HepG2 (cell line): ENCODE measurements around the gene ANKUB1. TPM values are rescaled to one million over a fixed set of nuclear protein-coding genes. Genes with fewer than 3 reads are reported as not detected.
A peak's percentile ranks its signal among the peaks of the same experiment; 100 is the strongest.

Experiments
- ATAD3A ChIP-seq: sonication (generic); formaldehyde crosslinking; IDR thresholded peaks from 2 replicates; pipeline ENCODE4 v1.4.0; 2020; ENCODE audit warnings: missing genetic modification reagents
- CEBPB ChIP-seq: IDR thresholded peaks from 2 replicates; pipeline ENCODE4 v1.6.1; 2011; ENCODE audit warnings: low read depth, low read length, improper control_type of control experiment, borderline replicate concordance
- ELF1 ChIP-seq: sonication (generic); formaldehyde crosslinking; IDR thresholded peaks from 2 replicates; pipeline ENCODE4 v1.4.0; 2020; ENCODE audit warnings: missing genetic modification reagents
- GATA4 ChIP-seq: sonication (generic); IDR thresholded peaks from 2 replicates; pipeline ENCODE4 v1.6.1; 2016; ENCODE audit warnings: antibody characterized with exemption, low read depth, borderline replicate concordance
- HNF4G ChIP-seq, 2 experiments: sonication (generic) in 1 of 2; formaldehyde crosslinking in 1 of 2; IDR thresholded peaks; 2 replicates each; pipeline versions ENCODE4 v1.4.0 to v1.6.1; 2011 to 2020; ENCODE audit warnings: borderline replicate concordance in 2 of 2, low read depth in 2 of 2, mild to moderate bottlenecking in 2 of 2, low read length in 1 of 2, missing genetic modification reagents in 1 of 2, moderate library complexity in 1 of 2
- HOXA5 ChIP-seq: sonication (generic); formaldehyde crosslinking; IDR thresholded peaks from 2 replicates; pipeline ENCODE4 v1.4.0; 2020; ENCODE audit warnings: missing genetic modification reagents
- KDM1A ChIP-seq: IDR thresholded peaks from 2 replicates; pipeline ENCODE4 v1.6.1; 2016; ENCODE audit warnings: missing compliant biosample characterization
- KDM5B ChIP-seq: sonication (generic); formaldehyde crosslinking; IDR thresholded peaks from 2 replicates; pipeline ENCODE4 v1.4.0; 2020; ENCODE audit warnings: missing genetic modification reagents, mild to moderate bottlenecking, borderline replicate concordance
- KLF6 ChIP-seq: IDR thresholded peaks from 2 replicates; pipeline ENCODE4 v1.8.0; 2016; ENCODE audit warnings: missing biosample characterization, missing genetic modification reagents
- MBD4 ChIP-seq: IDR thresholded peaks from 2 replicates; pipeline ENCODE4 v1.6.1; 2012; ENCODE audit warnings: low read length, inconsistent platforms, borderline replicate concordance
- MED13 ChIP-seq: sonication (generic); formaldehyde crosslinking; IDR thresholded peaks from 2 replicates; pipeline ENCODE4 v1.5.0; 2020; ENCODE audit warnings: missing genetic modification reagents
- NCOA1 ChIP-seq: sonication (generic); formaldehyde crosslinking; IDR thresholded peaks from 2 replicates; pipeline ENCODE4 v1.9.0; 2021; ENCODE audit warnings: missing genetic modification reagents
- PTBP1 ChIP-seq: fragments of 200-400 bp; formaldehyde crosslinking; IDR thresholded peaks from 2 replicates; pipeline ENCODE4 v1.6.1; 2018; ENCODE audit warnings: low read length, low read depth; ENCODE audit not compliant: poor library complexity, severe bottlenecking
- RELA ChIP-seq: sonication (generic); formaldehyde crosslinking; IDR thresholded peaks from 2 replicates; pipeline ENCODE4 v1.4.0; 2020; ENCODE audit warnings: missing genetic modification reagents
- SOX5 ChIP-seq: IDR thresholded peaks from 2 replicates; pipeline ENCODE4 v1.6.1; 2016; ENCODE audit warnings: borderline replicate concordance
- ZBTB3 ChIP-seq: sonication (generic); formaldehyde crosslinking; IDR thresholded peaks from 2 replicates; pipeline ENCODE4 v1.4.0; 2020; ENCODE audit warnings: low read depth, mild to moderate bottlenecking, moderate library complexity, missing genetic modification reagents, borderline replicate concordance
- ZNF343 ChIP-seq: sonication (generic); formaldehyde crosslinking; IDR thresholded peaks from 2 replicates; pipeline ENCODE4 v1.4.0; 2020; ENCODE audit warnings: mild to moderate bottlenecking, missing genetic modification reagents
- ZNF530 ChIP-seq: sonication (generic); formaldehyde crosslinking; IDR thresholded peaks from 2 replicates; pipeline ENCODE4 v1.5.0; 2020; ENCODE audit warnings: low read depth, mild to moderate bottlenecking, missing genetic modification reagents
- ZNF572 ChIP-seq: sonication (generic); formaldehyde crosslinking; IDR thresholded peaks from 2 replicates; pipeline ENCODE4 v1.5.1; 2020; ENCODE audit warnings: mild to moderate bottlenecking, missing genetic modification reagents
- ZNF629 ChIP-seq: sonication (generic); formaldehyde crosslinking; conservative IDR thresholded peaks from 2 replicates; pipeline ENCODE4 v1.5.0; 2020; ENCODE audit warnings: missing genetic modification reagents
- ZSCAN12 ChIP-seq: sonication (generic); formaldehyde crosslinking; IDR thresholded peaks from 2 replicates; pipeline ENCODE4 v1.9.0; 2021; ENCODE audit warnings: mild to moderate bottlenecking, missing genetic modification reagents
- polyA plus RNA-seq, 8 experiments: library from polyadenylated mRNA; depleted of rRNA in 3 of 8; stranded (reverse) in 7 of 8; unstranded in 1 of 8; fragments of >200 nt; fragmentation: Illumina TruSeq in 4 of 8; extraction: Trizol in 4 of 8; gene quantifications; 2 replicates each; pipeline versions ENCODE4 v1.2.1 to v1.2.3, GENCODE V29; 2011 to 2016; ENCODE audit warnings: low read depth in 4 of 8, missing spikeins in 1 of 8, mixed read lengths in 1 of 8; ENCODE audit not compliant: insufficient read depth in 1 of 8
- total RNA-seq, 5 experiments: library from RNA; depleted of rRNA; stranded (reverse); fragments of >200 nt; fragmentation: Illumina TruSeq; extraction: Trizol; gene quantifications; 2 replicates each; pipeline ENCODE4 v1.2.3, GENCODE V29; 2016; ENCODE audit warnings: low read depth in 1 of 5
- TF ChIP-seq, protein P1 (sequence below): sonication (generic); formaldehyde crosslinking; conservative IDR thresholded peaks from 2 replicates; pipeline ENCODE4 v1.5.0; 2020; ENCODE audit warnings: missing genetic modification reagents
- TF ChIP-seq, protein P2 (sequence below): sonication (generic); formaldehyde crosslinking; IDR thresholded peaks from 2 replicates; pipeline ENCODE4 v1.8.1; 2023; ENCODE audit warnings: mild to moderate bottlenecking, missing genetic modification reagents
- TF ChIP-seq, protein P3 (sequence below): sonication (generic); formaldehyde crosslinking; IDR thresholded peaks from 2 replicates; pipeline ENCODE4 v1.4.0; 2020; ENCODE audit warnings: missing genetic modification reagents
- TF ChIP-seq, protein P4 (sequence below): sonication (generic); formaldehyde crosslinking; IDR thresholded peaks from 2 replicates; pipeline ENCODE4 v1.8.0; 2022; ENCODE audit warnings: missing genetic modification reagents, mild to moderate bottlenecking, inconsistent platforms, borderline replicate concordance

The ANKUB1 gene
- total and polyA plus RNA-seq, 2 of the 13 experiments (the other 11 are each of a cell fraction or from before 2014, with no cell fraction given) = not detected

DNA sequence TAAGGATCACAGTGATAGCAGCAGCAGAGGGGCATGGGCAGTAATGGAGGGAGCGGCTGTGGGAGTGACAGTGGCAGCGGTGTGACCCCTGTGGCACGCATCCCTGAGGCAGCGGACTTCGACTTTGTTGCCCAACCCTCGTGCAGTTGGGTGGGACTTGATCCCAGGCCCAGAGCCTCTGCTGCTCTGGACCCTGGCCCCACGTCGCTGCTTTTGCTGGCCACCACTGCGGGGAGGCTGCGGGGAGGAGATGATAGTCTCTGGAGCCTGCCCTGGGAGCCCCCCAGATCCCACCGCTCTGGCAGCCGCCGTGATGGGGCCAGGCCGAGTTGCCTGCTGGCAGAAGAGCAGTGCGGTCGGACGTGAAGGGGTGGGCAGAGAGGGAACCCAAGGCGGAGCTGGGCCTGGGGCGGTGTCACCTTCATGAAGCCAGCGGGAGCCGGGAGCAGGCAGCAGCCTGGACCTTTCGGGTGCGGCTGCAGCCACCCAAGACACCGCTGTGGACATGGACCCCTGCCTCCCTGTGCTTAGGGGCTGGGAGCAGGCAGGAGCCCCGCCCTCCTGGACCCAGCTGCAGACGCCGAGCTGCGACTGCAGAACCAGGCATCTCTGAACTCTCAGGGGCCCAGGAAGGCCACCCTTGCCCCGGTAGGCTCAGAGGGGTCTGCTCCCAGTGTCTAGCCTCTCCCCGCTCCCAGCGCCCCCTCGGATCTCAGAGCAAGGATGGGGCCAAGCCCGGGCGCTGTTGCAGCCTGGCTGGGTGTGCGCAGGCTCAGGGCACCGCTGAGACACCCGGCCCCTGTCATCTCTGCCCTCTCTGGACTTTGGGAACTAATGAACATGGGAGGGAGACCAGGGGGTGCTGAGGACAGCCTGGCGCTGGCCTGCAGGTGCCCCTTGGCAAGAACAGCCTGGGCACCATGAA is 78.4 kb downstream of the ANKUB1 start (continued):
- TF ChIP-seq ATAD3A (CRISPR knock-in tag) = no peak
- TF ChIP-seq HOXA5 (CRISPR knock-in tag) = no peak
- no peak for TF ChIP-seq RELA (CRISPR knock-in tag)
- no peak for TF ChIP-seq MED13 (CRISPR knock-in tag)
- no peak for TF ChIP-seq ZNF572 (CRISPR knock-in tag)
- TF ChIP-seq PTBP1 = no peak
- TF ChIP-seq KLF6 = no peak
- no peak for TF ChIP-seq GATA4
- no peak for TF ChIP-seq MBD4
- no peak for TF ChIP-seq ELF1 (CRISPR knock-in tag)
- no peak for TF ChIP-seq NCOA1 (CRISPR knock-in tag)
- TF ChIP-seq, protein P1, sequence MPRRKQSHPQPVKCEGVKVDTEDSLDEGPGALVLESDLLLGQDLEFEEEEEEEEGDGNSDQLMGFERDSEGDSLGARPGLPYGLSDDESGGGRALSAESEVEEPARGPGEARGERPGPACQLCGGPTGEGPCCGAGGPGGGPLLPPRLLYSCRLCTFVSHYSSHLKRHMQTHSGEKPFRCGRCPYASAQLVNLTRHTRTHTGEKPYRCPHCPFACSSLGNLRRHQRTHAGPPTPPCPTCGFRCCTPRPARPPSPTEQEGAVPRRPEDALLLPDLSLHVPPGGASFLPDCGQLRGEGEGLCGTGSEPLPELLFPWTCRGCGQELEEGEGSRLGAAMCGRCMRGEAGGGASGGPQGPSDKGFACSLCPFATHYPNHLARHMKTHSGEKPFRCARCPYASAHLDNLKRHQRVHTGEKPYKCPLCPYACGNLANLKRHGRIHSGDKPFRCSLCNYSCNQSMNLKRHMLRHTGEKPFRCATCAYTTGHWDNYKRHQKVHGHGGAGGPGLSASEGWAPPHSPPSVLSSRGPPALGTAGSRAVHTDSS (CRISPR knock-in tag) = no peak
- no peak for TF ChIP-seq ZSCAN12
- no peak for TF ChIP-seq ZNF530 (CRISPR knock-in tag)
- TF ChIP-seq ZNF629 (CRISPR knock-in tag) = no peak
- TF ChIP-seq KDM1A = no peak
- TF ChIP-seq, protein P2, sequence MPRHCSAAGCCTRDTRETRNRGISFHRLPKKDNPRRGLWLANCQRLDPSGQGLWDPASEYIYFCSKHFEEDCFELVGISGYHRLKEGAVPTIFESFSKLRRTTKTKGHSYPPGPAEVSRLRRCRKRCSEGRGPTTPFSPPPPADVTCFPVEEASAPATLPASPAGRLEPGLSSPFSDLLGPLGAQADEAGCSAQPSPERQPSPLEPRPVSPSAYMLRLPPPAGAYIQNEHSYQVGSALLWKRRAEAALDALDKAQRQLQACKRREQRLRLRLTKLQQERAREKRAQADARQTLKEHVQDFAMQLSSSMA (CRISPR knock-in tag) = 0 out of 2 replicates have a peak, but pooled peaks have one; percentile 34
- TF ChIP-seq, protein P3, sequence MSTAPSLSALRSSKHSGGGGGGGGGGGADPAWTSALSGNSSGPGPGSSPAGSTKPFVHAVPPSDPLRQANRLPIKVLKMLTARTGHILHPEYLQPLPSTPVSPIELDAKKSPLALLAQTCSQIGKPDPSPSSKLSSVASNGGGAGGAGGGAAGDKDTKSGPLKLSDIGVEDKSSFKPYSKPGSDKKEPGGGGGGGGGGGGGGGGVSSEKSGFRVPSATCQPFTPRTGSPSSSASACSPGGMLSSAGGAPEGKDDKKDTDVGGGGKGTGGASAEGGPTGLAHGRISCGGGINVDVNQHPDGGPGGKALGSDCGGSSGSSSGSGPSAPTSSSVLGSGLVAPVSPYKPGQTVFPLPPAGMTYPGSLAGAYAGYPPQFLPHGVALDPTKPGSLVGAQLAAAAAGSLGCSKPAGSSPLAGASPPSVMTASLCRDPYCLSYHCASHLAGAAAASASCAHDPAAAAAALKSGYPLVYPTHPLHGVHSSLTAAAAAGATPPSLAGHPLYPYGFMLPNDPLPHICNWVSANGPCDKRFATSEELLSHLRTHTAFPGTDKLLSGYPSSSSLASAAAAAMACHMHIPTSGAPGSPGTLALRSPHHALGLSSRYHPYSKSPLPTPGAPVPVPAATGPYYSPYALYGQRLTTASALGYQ = no peak
- TF ChIP-seq CEBPB = peak; percentile 83; the same call in 1 of the 2 replicates
- peak; percentile 71 for TF ChIP-seq HNF4G (IDR thresholded peaks at IDR 0.05; ENCODE audit: borderline replicate concordance, low read depth, low read length)
- 0 out of 2 replicates have a peak, but pooled peaks have one; percentile 36 for TF ChIP-seq HNF4G (CRISPR knock-in tag; IDR thresholded peaks at IDR 0.05; ENCODE audit: borderline replicate concordance, low read depth)
- TF ChIP-seq ZBTB3 (CRISPR knock-in tag) = no peak
- peak; percentile 81 for TF ChIP-seq KDM5B
- TF ChIP-seq ZNF343 = peak; percentile 52; the same call in 1 of the 2 replicates
- no peak for TF ChIP-seq SOX5
- TF ChIP-seq, protein P4, sequence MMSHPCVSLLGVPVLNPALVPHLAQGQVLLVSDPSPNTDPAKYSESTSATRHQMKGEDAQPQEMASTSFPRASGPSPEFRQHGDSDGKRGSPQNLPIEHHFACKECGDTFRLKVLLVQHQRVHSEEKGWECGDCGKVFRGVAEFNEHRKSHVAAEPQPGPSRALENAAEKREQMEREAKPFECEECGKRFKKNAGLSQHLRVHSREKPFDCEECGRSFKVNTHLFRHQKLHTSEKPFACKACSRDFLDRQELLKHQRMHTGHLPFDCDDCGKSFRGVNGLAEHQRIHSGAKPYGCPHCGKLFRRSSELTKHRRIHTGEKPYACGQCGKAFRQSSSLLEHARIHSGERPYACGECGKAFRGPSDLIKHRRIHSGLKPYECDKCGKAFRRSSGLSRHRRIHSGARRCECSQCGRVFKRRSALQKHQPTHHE (CRISPR knock-in tag) = no peak
